Activated CD8-positive, alpha-beta memory T cell treated with anti-CD3 and anti-CD28 coated beads, Interleukin-2, amount 10 ng/mL, durations not matched to agents 7 days and 5 days (primary cell): Measurements from ENCODE around the gene ZNF217. TPM values are rescaled to one million over a fixed set of nuclear protein-coding genes. Genes with fewer than 3 reads are reported as not detected.

Experiments
- ATAC-seq: fragments of 150-1000 bp; cut with Tn5 transposase; one replicate; pipeline ENCODE4 v1.10.0; 2021; ENCODE audit warnings: moderate library complexity
- CTCF ChIA-PET: fragments of 350-600 bp; sonication (Branson Sonifier 250); formaldehyde crosslinking; loops from one replicate; lab custom pipeline; 2021; ENCODE audit warnings: antibody characterized with exemption; lab: Charles Lee
- DNase-seq: peaks from one replicate; pipeline ENCODE4 v3.0.0-alpha.2; 2020
- H3K27ac Mint-ChIP-seq: one replicate; pipeline ENCODE4 v1.8.0; 2021; ENCODE audit warnings: mild to moderate bottlenecking, mixed read lengths
- H3K27me3 Mint-ChIP-seq: one replicate; pipeline ENCODE4 v1.8.0; 2021; ENCODE audit warnings: mixed read lengths
- H3K36me3 Mint-ChIP-seq: one replicate; pipeline ENCODE4 v1.8.0; 2021; ENCODE audit warnings: mild to moderate bottlenecking, mixed read lengths
- H3K4me1 Mint-ChIP-seq: one replicate; pipeline ENCODE4 v1.8.0; 2021; ENCODE audit warnings: mixed read lengths
- H3K4me3 Mint-ChIP-seq: one replicate; pipeline ENCODE4 v1.8.0; 2021; ENCODE audit warnings: mild to moderate bottlenecking, moderate library complexity, mixed read lengths
- H3K9me3 Mint-ChIP-seq: one replicate; pipeline ENCODE4 v1.8.0; 2022; ENCODE audit warnings: low read depth, mixed read lengths
- total RNA-seq, 2 experiments: library from RNA; stranded (reverse); gene quantifications; one replicate each; pipeline ENCODE4 v1.2.3, GENCODE V29; 2021

The ZNF217 gene
- total RNA-seq, 2 experiments from 2014 or later = 80.2 to 81.9 TPM

DNA sequence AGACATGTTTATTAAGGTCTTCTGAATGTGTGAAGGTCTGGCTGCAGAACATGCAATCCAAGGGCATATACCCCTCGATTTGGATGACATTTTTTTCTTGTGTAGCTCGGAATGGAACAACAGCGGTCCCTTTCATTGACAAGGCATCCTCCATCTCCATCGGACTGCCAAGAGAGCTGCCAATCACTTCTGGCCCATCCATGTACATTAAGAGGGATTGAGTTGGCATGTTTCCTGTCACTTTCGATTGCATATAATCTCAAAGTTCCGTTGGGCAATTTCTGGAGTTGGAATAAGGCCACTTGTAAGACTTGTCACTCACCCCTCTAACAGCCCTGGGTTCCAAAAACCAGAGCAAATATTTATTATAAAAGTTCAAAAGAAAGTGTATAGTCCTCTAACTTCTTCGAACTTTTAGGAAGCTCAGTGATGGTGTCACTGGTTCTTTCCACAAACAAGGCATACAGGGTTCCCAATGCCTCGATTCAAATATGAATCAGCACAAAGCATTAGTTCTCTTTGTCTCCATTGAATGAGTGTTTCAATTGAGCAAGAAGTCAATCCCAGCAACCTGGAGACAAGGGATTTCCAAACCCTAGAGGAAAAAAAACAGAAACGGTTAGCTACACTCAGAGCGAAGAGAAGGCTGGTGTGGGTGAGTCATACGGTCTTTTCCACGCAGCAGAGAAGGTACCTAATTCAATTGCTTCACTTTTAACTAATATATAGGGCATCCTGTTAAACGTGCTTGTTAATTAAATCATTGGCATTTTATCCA lies 10.9 kb downstream of the ZNF217 start:
- peaks cover 70% of the 10 kb centered on the region for H3K4me1 Mint-ChIP-seq
- peak overlapping the region; percentile 89 for H3K4me3 Mint-ChIP-seq
- ATAC-seq (peak; percentile 52), DNase-seq (peak; percentile 70)
- H3K9me3 Mint-ChIP-seq = no peaks in the 10 kb centered on the region
- H3K27me3 Mint-ChIP-seq = no peaks in the 10 kb centered on the region
- H3K27ac Mint-ChIP-seq = peak overlapping the region; percentile 88
- CTCF ChIA-PET = interaction anchor here (1.0 to 7.3 kb wide), 11 partner anchors 9 to 358 kb away, joined by 3 to 78 read pairs (median 4); partner anchors contain the start of gene ZNF217
- H3K36me3 Mint-ChIP-seq = peaks cover 59% of the 10 kb centered on the region

DNA sequence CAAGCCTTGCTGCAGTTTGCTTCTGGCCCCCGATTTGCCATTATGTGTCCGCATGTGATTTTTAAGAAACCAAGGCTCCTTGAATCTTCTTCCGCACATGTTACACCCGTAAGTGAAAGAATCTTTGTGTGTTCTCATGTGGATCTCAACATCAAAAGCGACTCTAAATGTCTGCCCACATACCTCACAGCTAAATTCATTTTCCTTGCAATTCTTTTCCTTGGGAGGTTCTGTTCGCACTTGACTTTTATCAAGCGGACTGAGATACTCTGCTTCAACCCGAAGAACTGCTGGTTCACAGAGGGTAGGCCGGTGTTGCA lies 11.4 kb downstream of the ZNF217 start:
- no peak for DNase-seq
- H3K27me3 Mint-ChIP-seq = no peaks in the 10 kb centered on the region
- peaks cover 65% of the 10 kb centered on the region for H3K36me3 Mint-ChIP-seq
- H3K9me3 Mint-ChIP-seq = no peaks in the 10 kb centered on the region
- H3K4me1 Mint-ChIP-seq = peaks cover 76% of the 10 kb centered on the region
- peak overlapping the region; percentile 88 for H3K27ac Mint-ChIP-seq
- CTCF ChIA-PET = interaction anchor here (1.0 to 7.3 kb wide), 11 partner anchors 10 to 357 kb away, joined by 3 to 78 read pairs (median 5); partner anchors contain the start of gene ZNF217
- H3K4me3 Mint-ChIP-seq = peak overlapping the region; percentile 89
- ATAC-seq = no peak

- DNase-seq (peak; percentile 70), ATAC-seq (peak; percentile 5)
- Mint-ChIP-seq H3K4me1 (peaks cover 78% of the 10 kb centered on the region), H3K4me3 (peak overlapping the region; percentile 89), H3K27ac (peak overlapping the region; percentile 88), H3K9me3 (no peaks in the 10 kb centered on the region), H3K36me3 (peaks cover 70% of the 10 kb centered on the region), H3K27me3 (no peaks in the 10 kb centered on the region)
- CTCF ChIA-PET = interaction anchor here (0.6 to 7.3 kb wide), 8 partner anchors 10 to 460 kb away, joined by 3 to 78 read pairs (median 5); partner anchors contain the start of gene ZNF217
These were observed 12.0 kb downstream of the ZNF217 start for GRCh38 chr20:53581444-53582250.

DNA sequence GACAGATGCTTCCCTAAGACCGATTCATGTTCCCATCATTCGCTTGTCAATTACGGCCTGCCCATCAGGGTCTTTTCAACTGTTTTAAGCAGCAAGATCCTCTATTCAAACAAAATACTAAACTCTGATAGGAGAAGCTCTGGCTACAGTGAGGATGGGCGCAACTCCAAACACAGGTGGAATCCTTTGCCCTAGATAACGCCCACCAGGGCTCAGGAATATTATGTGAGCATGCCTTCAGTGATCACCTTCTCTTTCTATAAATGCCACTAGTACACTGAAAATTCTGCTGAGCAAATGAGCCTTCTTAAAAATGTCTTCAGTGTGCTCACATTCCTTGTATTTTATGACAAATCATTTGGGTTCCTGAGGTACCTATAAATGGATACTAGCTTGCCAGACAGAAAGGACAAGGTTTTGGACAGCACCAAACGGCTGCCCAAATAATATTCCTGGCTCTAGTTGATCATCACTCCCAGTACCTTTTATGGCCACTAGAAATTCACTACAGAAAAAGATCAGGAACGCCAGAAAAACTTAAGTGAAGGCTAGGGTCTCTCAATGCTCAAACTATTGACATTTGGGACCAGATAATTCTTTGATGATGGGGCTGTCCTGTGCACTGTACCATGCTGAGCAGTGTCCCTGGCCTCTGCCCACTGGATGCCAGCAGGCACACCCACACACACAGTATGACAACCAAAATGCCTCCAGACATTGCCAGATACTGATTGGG lies 13.1 kb downstream of the ZNF217 start:
- CTCF ChIA-PET = interaction anchor here (0.8 to 7.3 kb wide), 9 partner anchors 14 to 358 kb away, joined by 3 to 78 read pairs (median 6); partner anchors contain the start of gene ZNF217
- peaks cover 78% of the 10 kb centered on the region for H3K4me1 Mint-ChIP-seq
- no peak for ATAC-seq
- H3K36me3 Mint-ChIP-seq = peaks cover 73% of the 10 kb centered on the region
- H3K9me3 Mint-ChIP-seq = no peaks in the 10 kb centered on the region
- peak overlapping the region; percentile 89 for H3K4me3 Mint-ChIP-seq
- DNase-seq = peak; percentile 39
- peak overlapping the region; percentile 88 for H3K27ac Mint-ChIP-seq
- H3K27me3 Mint-ChIP-seq = no peaks in the 10 kb centered on the region

- peaks cover 80% of the 10 kb centered on the region for H3K36me3 Mint-ChIP-seq
- H3K9me3 Mint-ChIP-seq = no peaks in the 10 kb centered on the region
- no peaks in the 10 kb centered on the region for H3K27me3 Mint-ChIP-seq
- peaks cover 79% of the 10 kb centered on the region for H3K4me1 Mint-ChIP-seq
- CTCF ChIA-PET = interaction anchor here (0.8 to 7.3 kb wide), 16 partner anchors 10 to 359 kb away, joined by 3 to 78 read pairs (median 4); partner anchors contain the start of gene ZNF217
- H3K27ac Mint-ChIP-seq = peak overlapping the region; percentile 88
- ATAC-seq (peak; percentile 21), DNase-seq (peak; percentile 60)
- H3K4me3 Mint-ChIP-seq = peak overlapping the region; percentile 89
These were observed 13.9 kb downstream of the ZNF217 start for GRCh38 chr20:53579581-53580375.

GRCh38 chr20:53579266-53579580 lies 14.4 kb downstream of the ZNF217 start:
- CTCF ChIA-PET = interaction anchor here (0.8 to 7.3 kb wide), 14 partner anchors 10 to 359 kb away, joined by 3 to 78 read pairs (median 5); partner anchors contain the start of gene ZNF217
- peaks cover 83% of the 10 kb centered on the region for H3K36me3 Mint-ChIP-seq
- H3K9me3 Mint-ChIP-seq = no peaks in the 10 kb centered on the region
- peaks cover 79% of the 10 kb centered on the region for H3K4me1 Mint-ChIP-seq
- peak overlapping the region; percentile 89 for H3K4me3 Mint-ChIP-seq
- peak; percentile 11 for DNase-seq
- no peak for ATAC-seq
- no peaks in the 10 kb centered on the region for H3K27me3 Mint-ChIP-seq
- H3K27ac Mint-ChIP-seq = peak overlapping the region; percentile 88

DNA sequence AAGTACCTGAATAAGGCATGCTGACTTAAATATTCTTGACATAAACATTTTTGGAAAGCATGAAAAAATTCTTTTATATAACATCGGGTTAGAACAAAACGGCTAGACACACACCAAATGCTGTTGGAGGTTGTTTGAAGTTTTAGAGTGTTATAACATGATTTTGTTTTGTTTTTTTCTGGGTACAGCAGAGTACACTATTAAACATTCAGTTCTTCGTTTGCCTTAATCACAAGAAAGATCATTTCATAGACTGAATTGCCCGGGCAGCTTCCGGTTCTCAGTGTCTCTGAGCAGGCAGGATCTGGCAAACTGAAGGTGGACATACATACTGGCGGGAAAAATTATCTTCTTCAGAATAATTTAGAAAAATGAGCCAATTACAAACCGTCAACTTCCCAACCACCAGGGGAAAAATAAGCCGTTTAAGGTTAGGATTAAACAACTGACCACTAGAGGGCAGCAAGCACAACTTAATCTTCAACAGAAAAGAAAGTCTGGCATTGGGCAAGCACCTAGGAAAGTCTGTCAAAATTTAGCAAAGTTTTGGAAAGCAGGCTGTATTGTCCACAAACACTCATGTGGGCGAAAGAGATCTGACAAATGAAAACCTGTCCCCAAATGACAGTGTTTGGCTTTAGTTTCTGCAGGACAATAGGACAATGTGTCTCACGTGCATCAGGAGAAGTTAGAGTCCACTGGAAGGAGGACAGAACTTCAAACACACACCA lies 15.0 kb downstream of the ZNF217 start:
- H3K9me3 Mint-ChIP-seq = no peaks in the 10 kb centered on the region
- CTCF ChIA-PET = interaction anchor here (0.7 to 7.3 kb wide), 21 partner anchors 9 to 629 kb away, joined by 3 to 78 read pairs (median 5); partner anchors contain the start of genes PFDN4 and ZNF217
- peak overlapping the region; percentile 88 for H3K27ac Mint-ChIP-seq
- ATAC-seq = peak; percentile 34
- H3K4me3 Mint-ChIP-seq = peak overlapping the region; percentile 89
- peak; percentile 72 for DNase-seq
- peaks cover 78% of the 10 kb centered on the region for H3K4me1 Mint-ChIP-seq
- no peaks in the 10 kb centered on the region for H3K27me3 Mint-ChIP-seq
- H3K36me3 Mint-ChIP-seq = peaks cover 88% of the 10 kb centered on the region

GRCh38 chr20:53576586-53577318 lies 16.9 kb downstream of the ZNF217 start:
- ATAC-seq (no peak), DNase-seq (peak; percentile 58)
- H3K27me3 Mint-ChIP-seq = no peaks in the 10 kb centered on the region
- H3K9me3 Mint-ChIP-seq = no peaks in the 10 kb centered on the region
- CTCF ChIA-PET = interaction anchor here (0.9 to 7.3 kb wide), 7 partner anchors 288 to 368 kb away, joined by 3 to 78 read pairs (median 3); no protein-coding TSS in a partner anchor
- peak overlapping the region; percentile 80 for H3K27ac Mint-ChIP-seq
- peaks cover 93% of the 10 kb centered on the region for H3K36me3 Mint-ChIP-seq
- peaks cover 83% of the 10 kb centered on the region for H3K4me1 Mint-ChIP-seq
- H3K4me3 Mint-ChIP-seq = peak overlapping the region; percentile 49

DNA sequence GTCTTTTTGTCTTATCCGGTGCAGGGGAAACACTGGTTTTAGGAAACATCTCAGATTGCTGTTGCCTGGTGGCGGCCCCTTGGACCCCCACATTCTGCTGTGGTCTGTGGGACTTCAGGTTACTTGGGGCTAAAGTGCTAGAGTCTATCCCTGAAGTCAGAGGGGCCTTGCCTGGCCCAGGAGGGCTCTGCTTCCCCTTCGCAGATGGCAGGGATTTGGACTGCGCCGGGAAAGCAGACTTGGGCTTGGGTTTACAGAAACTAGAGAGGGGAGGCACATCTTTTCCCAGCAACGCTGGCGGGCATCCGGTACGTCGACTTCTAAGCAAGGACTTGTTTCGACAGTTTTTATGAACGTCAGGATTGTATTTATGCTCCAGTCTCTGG lies 17.5 kb downstream of the ZNF217 start:
- Mint-ChIP-seq H3K36me3 (peaks cover 93% of the 10 kb centered on the region), H3K27ac (peak overlapping the region; percentile 80), H3K9me3 (no peaks in the 10 kb centered on the region), H3K27me3 (no peaks in the 10 kb centered on the region), H3K4me3 (peak overlapping the region; percentile 49), H3K4me1 (peaks cover 85% of the 10 kb centered on the region)
- ATAC-seq = no peak
- peak; percentile 38 for DNase-seq
- CTCF ChIA-PET = interaction anchor here (0.9 to 7.3 kb wide), 6 partner anchors 294 to 368 kb away, joined by 3 to 78 read pairs (median 3); no protein-coding TSS in a partner anchor

GRCh38 chr20:53575481-53576194 lies 18.0 kb downstream of the ZNF217 start:
- Mint-ChIP-seq H3K27me3 (no peaks in the 10 kb centered on the region), H3K4me1 (peaks cover 87% of the 10 kb centered on the region), H3K4me3 (peak overlapping the region; percentile 49), H3K27ac (peak overlapping the region; percentile 80), H3K36me3 (peaks cover 93% of the 10 kb centered on the region), H3K9me3 (no peaks in the 10 kb centered on the region)
- ATAC-seq (no peak), DNase-seq (no peak)
- CTCF ChIA-PET = interaction anchor here (0.8 to 6.0 kb wide), 3 partner anchors 340 to 369 kb away, joined by 3 to 43 read pairs (median 3); no protein-coding TSS in a partner anchor
